Measurements from ENCODE around the gene TMEM132C. TPM values are rescaled to one million over a fixed set of nuclear protein-coding genes. Genes with fewer than 3 reads are reported as not detected.

TMEM132C gene
- total and polyA plus RNA-seq, 2 of the 4 experiments (the other 2 are of a cell fraction), result not detected

GRCh38 chr12:128439796-128440195 lies 172.8 kb downstream of the TMEM132C start:
- H4K20me1 ChIP-seq (ENCODE audit: insufficient read depth, low read length), result no peaks in the 10 kb centered on the region
- no peak overlapping the region for H2AFZ ChIP-seq (replicated peaks; ENCODE audit: low read length, poor library complexity)
- ATAC-seq (ENCODE audit: low read depth) (no peak), DNase-seq (no peak)
- H3K4ac ChIP-seq (ENCODE audit: low read depth, low read length), result no peak overlapping the region
- intact Hi-C loops (cut with micrococcal nuclease), result no loop called here
- no peak overlapping the region for H4K5ac ChIP-seq (ENCODE audit: low read depth, low read length)
- H2BK120ac ChIP-seq (ENCODE audit: low read depth, low read length), result no peak overlapping the region
- in situ Hi-C loops (cut with MboI; ENCODE audit: low sequenced_read_pairs), result no loop called here
- H3K9me3 ChIP-seq (ENCODE audit: control insufficient read depth, insufficient read depth, low read length), result peaks cover 19% of the 10 kb centered on the region
- H3K14ac ChIP-seq (replicated peaks; ENCODE audit: low read depth, low read length), result no peak overlapping the region
- WGBS, 2 experiments (ENCODE audit: extremely low coverage in 2 of 2, insufficient read length in 1 of 2), result 63% methylated on average over 3 of the region's 5 CpGs; no CpG with 5 or more reads in 1 of the 2 experiments
- ChIA-PET CTCF (no interaction called here), POLR2A (ENCODE audit: unreplicated experiment) (no interaction called here)
- H3K23ac ChIP-seq (ENCODE audit: low read depth, low read length), result no peak overlapping the region
- H3K79me1 ChIP-seq (ENCODE audit: low read depth in 1 of 2, low read length in 2 of 2), result no peaks in the 10 kb centered on the region
- H4K91ac ChIP-seq (ENCODE audit: insufficient read depth, low read depth, low read length), result no peak overlapping the region
- no peak overlapping the region for H2BK5ac ChIP-seq (ENCODE audit: low read depth, low read length, poor library complexity, severe bottlenecking)
- no peak overlapping the region for H4K8ac ChIP-seq (ENCODE audit: low read depth in 2 of 2, low read length in 2 of 2)
- H3K4me2 ChIP-seq (ENCODE audit: low read depth, low read length), result no peak overlapping the region
- H3K18ac ChIP-seq (ENCODE audit: low read depth, low read length), result no peak overlapping the region
- no peak overlapping the region for H3K27ac ChIP-seq (ENCODE audit: insufficient read depth, low read length)
- dilution Hi-C loops (cut with HindIII; ENCODE audit: low sequenced_read_pairs, unreplicated experiment), result no loop called here
- no TSS peak for BruUV-seq (replicated peaks)
- no peak overlapping the region for H3K9ac ChIP-seq (ENCODE audit: low read depth, low read length)
- H2AK9ac ChIP-seq (replicated peaks; ENCODE audit: low read depth, low read length, poor library complexity), result no peak overlapping the region
- H2AK5ac ChIP-seq (ENCODE audit: low read depth, low read length), result no peak overlapping the region
- no peak overlapping the region for H3K56ac ChIP-seq (ENCODE audit: extremely low read depth, insufficient read depth, low read length)
- no peak overlapping the region for H2BK15ac ChIP-seq (ENCODE audit: low read depth, low read length)
- no peaks in the 10 kb centered on the region for H3K27me3 ChIP-seq (ENCODE audit: control insufficient read depth, insufficient read depth, low read length)
- H3K36me3 ChIP-seq (ENCODE audit: control insufficient read depth, insufficient read depth, low read length), result no peaks in the 10 kb centered on the region
- TF ChIP-seq NFE2L2 (IDR thresholded peaks at IDR 0.05; ENCODE audit: low read depth, low read length), result no peak
- no peak for TF ChIP-seq ELK1 (IDR thresholded peaks at IDR 0.05; ENCODE audit: borderline replicate concordance, low read depth, low read length)
- no peak for TF ChIP-seq POLR2A (IDR thresholded peaks at IDR 0.05; ENCODE audit: low read depth, low read length)
- no peak for TF ChIP-seq MAFK (IDR thresholded peaks at IDR 0.05; ENCODE audit: low read depth, low read length)
- TF ChIP-seq BHLHE40 (IDR thresholded peaks at IDR 0.05; ENCODE audit: low read depth, low read length), result no peak
- no peak for TF ChIP-seq CEBPB (IDR thresholded peaks at IDR 0.05; ENCODE audit: low read depth, low read length)
- no peak for TF ChIP-seq USF2 (IDR thresholded peaks at IDR 0.05; ENCODE audit: low read depth, low read length)
- TF ChIP-seq MAZ (IDR thresholded peaks at IDR 0.05; ENCODE audit: borderline replicate concordance, low read depth, low read length), result no peak
- TF ChIP-seq CTCF (conservative IDR thresholded peaks at IDR 0.05; ENCODE audit: low read depth, low read length), result no peak
- TF ChIP-seq MXI1 (IDR thresholded peaks at IDR 0.05; ENCODE audit: borderline replicate concordance, low read depth, low read length), result no peak
- no peak for TF ChIP-seq FOS (IDR thresholded peaks at IDR 0.05; ENCODE audit: low read depth, low read length)
- TF ChIP-seq RCOR1 (IDR thresholded peaks at IDR 0.05; ENCODE audit: insufficient replicate concordance, low read length), result no peak
- no peak for TF ChIP-seq SMC3 (IDR thresholded peaks at IDR 0.05; ENCODE audit: low read depth, low read length)
- no peak for TF ChIP-seq RAD21 (IDR thresholded peaks at IDR 0.05; ENCODE audit: low read length)
- no peak for TF ChIP-seq RFX5 (IDR thresholded peaks at IDR 0.05; ENCODE audit: low read depth, low read length)
- no peak for TF ChIP-seq CHD1 (IDR thresholded peaks at IDR 0.05; ENCODE audit: low read depth, low read length)
- no peak overlapping the region for H2BK20ac ChIP-seq (ENCODE audit: low read depth, low read length)
- no peaks in the 10 kb centered on the region for H3K4me1 ChIP-seq (ENCODE audit: control insufficient read depth, insufficient read depth, low read length)
- H3K9me1 ChIP-seq (ENCODE audit: insufficient read depth, low read length), result no peaks in the 10 kb centered on the region
- no peak overlapping the region for H3K4me3 ChIP-seq (ENCODE audit: insufficient read depth, low read depth, low read length)

Data from IMR-90 (cell line).